MM.1S (cell line): Measurements from ENCODE around the gene FARSA.

ENCODE experiments used
- DNase-seq: peaks from one replicate; pipeline ENCODE4 v3.0.0-alpha.2; 2015
- H2AFZ ChIP-seq: fragments of 300-600 bp; sonication (generic); 2 replicates; pipeline ENCODE4 v1.6.0; 2016; ENCODE audit warnings: antibody characterized with exemption, low read length
- H3F3A ChIP-seq: fragments of 300-600 bp; sonication (generic); 2 replicates; pipeline ENCODE4 v1.6.1; 2016; ENCODE audit warnings: mild to moderate bottlenecking, antibody characterized with exemption, low read length, moderate library complexity, mixed read lengths; ENCODE audit not compliant: insufficient read depth
- H3K27ac ChIP-seq: fragments of 300-600 bp; sonication (generic); 2 replicates; pipeline ENCODE4 v1.5.1; 2016; ENCODE audit warnings: mild to moderate bottlenecking, low read length
- H3K27me3 ChIP-seq: fragments of 300-600 bp; sonication (generic); replicated peaks from 2 replicates; pipeline ENCODE4 v1.6.0; 2016; ENCODE audit warnings: low read length; ENCODE audit not compliant: insufficient read depth
- H3K36me3 ChIP-seq: fragments of 300-600 bp; sonication (generic); replicated peaks from 2 replicates; pipeline ENCODE4 v1.6.1; 2016; ENCODE audit warnings: mild to moderate bottlenecking, low read length, mixed read lengths; ENCODE audit not compliant: insufficient read depth
- H3K4me1 ChIP-seq: fragments of 300-600 bp; sonication (generic); 2 replicates; pipeline ENCODE4 v1.6.1; 2016; ENCODE audit warnings: low read length, mixed read lengths
- H3K4me2 ChIP-seq: fragments of 300-600 bp; sonication (generic); 2 replicates; pipeline ENCODE4 v1.6.0; 2016; ENCODE audit warnings: low read depth, low read length
- H3K4me3 ChIP-seq: fragments of 300-600 bp; sonication (generic); 2 replicates; pipeline ENCODE4 v1.5.1; 2016; ENCODE audit warnings: low read length, mixed read lengths
- H3K79me2 ChIP-seq: fragments of 300-600 bp; sonication (generic); 2 replicates; pipeline ENCODE4 v1.6.1; 2016; ENCODE audit warnings: mixed run types, low read length, mixed read lengths
- H3K9ac ChIP-seq: fragments of 300-600 bp; sonication (generic); 2 replicates; pipeline ENCODE4 v1.6.1; 2016; ENCODE audit warnings: low read length, mixed read lengths
- H3K9me2 ChIP-seq: fragments of 300-600 bp; sonication (generic); replicated peaks from 2 replicates; pipeline ENCODE4 v1.6.1; 2016; ENCODE audit warnings: mild to moderate bottlenecking, low read length, mixed read lengths; ENCODE audit not compliant: insufficient read depth
- H3K9me3 ChIP-seq: fragments of 300-600 bp; sonication (generic); replicated peaks from 2 replicates; pipeline ENCODE4 v1.6.1; 2016; ENCODE audit warnings: mild to moderate bottlenecking, low read length, mixed read lengths; ENCODE audit not compliant: insufficient read depth
- H4K20me1 ChIP-seq: fragments of 300-600 bp; sonication (generic); 2 replicates; pipeline ENCODE4 v1.6.1; 2016; ENCODE audit warnings: mild to moderate bottlenecking, low read length, moderate library complexity, mixed read lengths; ENCODE audit not compliant: insufficient read depth
- CTCF ChIP-seq: fragments of 300-600 bp; sonication (generic); IDR thresholded peaks from 2 replicates; pipeline ENCODE4 v1.5.1; 2016; ENCODE audit warnings: antibody characterized with exemption, low read length, mixed read lengths
- EZH2 ChIP-seq: fragments of 300-600 bp; sonication (generic); optimal IDR thresholded peaks from 2 replicates; pipeline ENCODE3; 2017; ENCODE audit warnings: low read depth, mild to moderate bottlenecking, antibody characterized with exemption, low read length, mixed read lengths
- EZH2phosphoT487 ChIP-seq: fragments of 300-600 bp; sonication (generic); IDR thresholded peaks from 2 replicates; pipeline ENCODE4 v1.6.1; 2018; ENCODE audit warnings: antibody characterized with exemption, low read length

FARSA gene

GRCh38 chr19:12938779-12939601 is 5.5 kb upstream of the FARSA start:
- Histone ChIP-seq H3K4me3 (peak overlapping the region; percentile 92), H3F3A (peaks cover 72% of the 10 kb centered on the region), H4K20me1 (peaks cover 15% of the 10 kb centered on the region), H3K9me3 (no peaks in the 10 kb centered on the region), H3K9ac (peak overlapping the region; percentile 90), H3K79me2 (peaks cover 44% of the 10 kb centered on the region), H3K4me2 (peak overlapping the region; percentile 76), H3K9me2 (no peaks in the 10 kb centered on the region), H3K27me3 (no peaks in the 10 kb centered on the region), H3K4me1 (peaks cover 46% of the 10 kb centered on the region), H3K27ac (peak overlapping the region; percentile 66; the same call in 1 of the 2 replicates), H3K36me3 (peaks cover 24% of the 10 kb centered on the region), H2AFZ (no peak overlapping the region)
- peak; percentile 28 for TF ChIP-seq CTCF
- no peak for TF ChIP-seq EZH2
- TF ChIP-seq EZH2phosphoT487 = no peak
- DNase-seq = peak; percentile 64

- no peak for TF ChIP-seq EZH2
- TF ChIP-seq EZH2phosphoT487 = no peak
- TF ChIP-seq CTCF = no peak
- H3K27me3 ChIP-seq = no peaks in the 10 kb centered on the region
- peaks cover 42% of the 10 kb centered on the region for H3K79me2 ChIP-seq
- peaks cover 15% of the 10 kb centered on the region for H4K20me1 ChIP-seq
- no peaks in the 10 kb centered on the region for H3K9me3 ChIP-seq
- H3K9ac ChIP-seq = peak within 1 kb of the TSS; percentile 90
- no peaks in the 10 kb centered on the region for H3K9me2 ChIP-seq
- DNase-seq = peak; percentile 100
- H3K36me3 ChIP-seq = peaks cover 19% of the 10 kb centered on the region
- H3K27ac ChIP-seq = peak within 1 kb of the TSS; percentile 75
- peak within 1 kb of the TSS; percentile 92 for H3K4me3 ChIP-seq
- peaks cover 41% of the 10 kb centered on the region for H3K4me1 ChIP-seq
- H3F3A ChIP-seq = peaks cover 63% of the 10 kb centered on the region
- peak within 1 kb of the TSS; percentile 45 for H2AFZ ChIP-seq
- peak within 1 kb of the TSS; percentile 77 for H3K4me2 ChIP-seq
Observed at GRCh38 chr19:12937927-12938778, 4.6 kb upstream of the FARSA start, which contains the start of gene CALR. CALR (plus strand) TSS chr19:12938609; CDS start chr19:12938680, 71 bp downstream.

GRCh38 chr19:12937093-12937926 is 3.8 kb upstream of the FARSA start:
- TF ChIP-seq CTCF (no peak), EZH2phosphoT487 (no peak), EZH2 (no peak)
- peaks cover 15% of the 10 kb centered on the region for H4K20me1 ChIP-seq
- H2AFZ ChIP-seq = peak overlapping the region; percentile 45
- H3F3A ChIP-seq = peaks cover 57% of the 10 kb centered on the region
- peak overlapping the region; percentile 75 for H3K27ac ChIP-seq
- H3K4me1 ChIP-seq = peaks cover 40% of the 10 kb centered on the region
- peak overlapping the region; percentile 77 for H3K4me2 ChIP-seq
- H3K9me3 ChIP-seq = no peaks in the 10 kb centered on the region
- H3K9me2 ChIP-seq = no peaks in the 10 kb centered on the region
- peak; percentile 38 for DNase-seq
- no peaks in the 10 kb centered on the region for H3K27me3 ChIP-seq
- peak overlapping the region; percentile 57 for H3K4me3 ChIP-seq
- peaks cover 46% of the 10 kb centered on the region for H3K79me2 ChIP-seq
- H3K9ac ChIP-seq = peak overlapping the region; percentile 49
- H3K36me3 ChIP-seq = peaks cover 19% of the 10 kb centered on the region
